HepG2 (cell line): ENCODE measurements around the gene FBF1. TPM values are rescaled to one million over a fixed set of nuclear protein-coding genes. Genes with fewer than 3 reads are reported as not detected.
"Not testable (repeated sequence)": the region's sequence is repeated elsewhere in the genome, so short reads cannot be mapped to it uniquely, and the experiment has no call there.

Experiments used
- ATAC-seq: fragments of 200-7000 bp; cut with Tn5 transposase; 3 replicates; pipeline ENCODE4 v1.9.1; 2020; ENCODE audit warnings: mild to moderate bottlenecking, moderate library complexity
- BruUV-seq: library from RNA; stranded (reverse); fragments of 400-500 nt; replicated peaks from 2 replicates; lab custom pipeline; 2021; lab: Mats Ljungman, UMichigan
- CTCF ChIA-PET: fragments of 300-600 bp; formaldehyde crosslinking; extraction: SDS; loops from one replicate; lab custom pipeline; 2021; ENCODE audit warnings: low total read pairs, inconsistent platforms, low intra/inter-chr PET ratio; lab: Yijun Ruan, JAX
- POLR2A ChIA-PET: fragments of 350-600 bp; sonication (Branson Sonifier 250); formaldehyde crosslinking; loops from one replicate; lab custom pipeline; 2020; ENCODE audit warnings: antibody characterized with exemption, inconsistent platforms; lab: Yijun Ruan, JAX
- DNase-seq: peaks from one replicate; pipeline ENCODE4 v3.0.0-alpha.2; 2015; ENCODE audit warnings: low spot score
- FAIRE-seq: peaks from 3 replicates; lab custom pipeline; 2011; peaks lifted over from hg19 to GRCh38; lab: Jason Lieb, UNC
- H2AFZ ChIP-seq: one replicate; pipeline ENCODE4 v1.6.1; 2011; ENCODE audit warnings: low read length, inconsistent platforms
- H3K27ac ChIP-seq: fragments of 300-600 bp; 3 replicates; pipeline ENCODE4 v1.8.0; 2011; ENCODE audit warnings: mixed run types, mild to moderate bottlenecking, mixed read lengths, low read length, inconsistent platforms; ENCODE audit not compliant: insufficient read depth; ENCODE audit errors: extremely low read length
- H3K27me3 ChIP-seq, 2 experiments: fragments of 200-600 bp in 1 of 2; 2 replicates in 1 of 2; 3 replicates in 1 of 2; pipeline versions ENCODE4 v1.6.0 to v1.8.0; 2011; ENCODE audit warnings: low read length in 2 of 2, mild to moderate bottlenecking in 2 of 2, moderate library complexity in 2 of 2, inconsistent platforms in 1 of 2; ENCODE audit not compliant: insufficient read depth in 2 of 2, control insufficient read depth in 1 of 2
- H3K36me3 ChIP-seq, 2 experiments: fragments of 200-600 bp in 1 of 2; replicated peaks in 1 of 2; 2 replicates in 1 of 2; 3 replicates in 1 of 2; pipeline versions ENCODE4 v1.5.1 to v1.8.0; 2011; ENCODE audit warnings: low read length in 2 of 2, inconsistent platforms in 1 of 2; ENCODE audit not compliant: insufficient read depth in 2 of 2, control insufficient read depth in 1 of 2
- H3K4me1 ChIP-seq: 2 replicates; pipeline ENCODE4 v1.5.1; 2012; ENCODE audit warnings: low read length, inconsistent platforms; ENCODE audit not compliant: insufficient read depth
- H3K4me2 ChIP-seq: 2 replicates; pipeline ENCODE4 v1.6.0; 2011; ENCODE audit warnings: low read depth, low read length, inconsistent platforms
- H3K4me3 ChIP-seq, 3 experiments: fragments of 200-600 bp in 1 of 3; sonication (generic), shearing (Covaris generic) in 1 of 3; replicated peaks in 1 of 3; 2 replicates each; pipeline ENCODE4 v1.5.1; 2011 to 2016; ENCODE audit warnings: low read length in 3 of 3, inconsistent platforms in 2 of 3, low read depth in 2 of 3, mild to moderate bottlenecking in 2 of 3, control low read depth in 1 of 3, mixed read lengths in 1 of 3; ENCODE audit not compliant: insufficient read depth in 1 of 3
- H3K79me2 ChIP-seq: one replicate; pipeline ENCODE4 v1.6.1; 2011; ENCODE audit warnings: low read length, inconsistent platforms; ENCODE audit not compliant: insufficient read depth
- H3K9ac ChIP-seq: 2 replicates; pipeline ENCODE4 v1.6.0; 2011; ENCODE audit warnings: mild to moderate bottlenecking, low read depth, low read length, inconsistent platforms; ENCODE audit not compliant: insufficient read depth
- H3K9me3 ChIP-seq: 2 replicates; pipeline ENCODE4 v1.5.1; 2012; ENCODE audit warnings: mild to moderate bottlenecking, low read length
- H4K20me1 ChIP-seq: 2 replicates; pipeline ENCODE4 v1.6.0; 2011; ENCODE audit warnings: inconsistent platforms, mild to moderate bottlenecking, low read length, moderate library complexity; ENCODE audit not compliant: insufficient read depth
- AGO2 ChIP-seq: fragments of 200-400 bp; formaldehyde crosslinking; optimal IDR thresholded peaks from 2 replicates; pipeline ENCODE3; 2017; ENCODE audit warnings: mild to moderate bottlenecking, low read depth, low read length, moderate library complexity
- AHR ChIP-seq: IDR thresholded peaks from 2 replicates; pipeline ENCODE4 v1.6.1; 2018; ENCODE audit warnings: missing genetic modification reagents, missing compliant biosample characterization
- EZH2 ChIP-seq: conservative IDR thresholded peaks from 2 replicates; pipeline ENCODE4 v1.6.1; 2012; ENCODE audit warnings: mild to moderate bottlenecking, low read depth, low read length, moderate library complexity
- IRX3 ChIP-seq: sonication (generic); formaldehyde crosslinking; IDR thresholded peaks from 2 replicates; pipeline ENCODE4 v1.8.1; 2023; ENCODE audit warnings: mild to moderate bottlenecking, low read depth, missing genetic modification reagents, borderline replicate concordance
- MEIS2 ChIP-seq: sonication (generic); formaldehyde crosslinking; IDR thresholded peaks from 2 replicates; pipeline ENCODE4 v1.9.0; 2021; ENCODE audit warnings: mild to moderate bottlenecking, missing genetic modification reagents
- NONO ChIP-seq, 2 experiments: fragments of 450-650 bp in 1 of 2; sonication (generic) in 1 of 2; formaldehyde crosslinking in 1 of 2; IDR thresholded peaks in 1 of 2; conservative IDR thresholded peaks in 1 of 2; 2 replicates each; pipeline versions ENCODE4 v1.6.1 to v1.8.0; 2017 to 2022; ENCODE audit warnings: mild to moderate bottlenecking in 1 of 2, missing genetic modification reagents in 1 of 2, moderate library complexity in 1 of 2
- PAF1 ChIP-seq: IDR thresholded peaks from 2 replicates; pipeline ENCODE4 v1.6.1; 2016; ENCODE audit warnings: missing genetic modification reagents, missing compliant biosample characterization
- PHB2 ChIP-seq: fragments of 450-650 bp; IDR thresholded peaks from 2 replicates; pipeline ENCODE4 v1.6.1; 2018; ENCODE audit not compliant: partially characterized antibody
- POLR2G ChIP-seq: fragments of 200-400 bp; formaldehyde crosslinking; IDR thresholded peaks from 2 replicates; pipeline ENCODE4 v1.6.1; 2018; ENCODE audit warnings: mild to moderate bottlenecking, low read depth, low read length, moderate library complexity
- ZBTB4 ChIP-seq: sonication (generic); formaldehyde crosslinking; IDR thresholded peaks from 2 replicates; pipeline ENCODE4 v1.4.0; 2020; ENCODE audit warnings: missing genetic modification reagents, mild to moderate bottlenecking, borderline replicate concordance
- ZNF10 ChIP-seq: sonication (generic); formaldehyde crosslinking; IDR thresholded peaks from 2 replicates; pipeline ENCODE4 v1.4.0; 2020; ENCODE audit warnings: mild to moderate bottlenecking, low read depth, missing genetic modification reagents, borderline replicate concordance
- ZNF264 ChIP-seq: sonication (generic); formaldehyde crosslinking; IDR thresholded peaks from 2 replicates; pipeline ENCODE4 v1.4.0; 2020; ENCODE audit warnings: missing genetic modification reagents
- WGBS: methylation state at CpG from one replicate; pipeline ENCODE4 v1.1.6; 2017; ENCODE audit warnings: low lambda C conversion rate; 5-methylcytosine and 5-hydroxymethylcytosine counted together
- in situ Hi-C: cut with HindIII; loops from 2 replicates; pipeline ENCODE4 v1.10.0; 2017; ENCODE audit warnings: low pct_unique_long_range_greater_than_20kb; ENCODE audit not compliant: extremely low pct_ligation_motif_present
- intact Hi-C: fragments of 100-400 bp; cut with micrococcal nuclease; formaldehyde crosslinking; loops from one replicate; pipeline ENCODE4 v1.10.0; 2022; ENCODE audit not compliant: unreplicated experiment
- polyA plus RNA-seq, 8 experiments: library from polyadenylated mRNA; depleted of rRNA in 3 of 8; stranded (reverse) in 7 of 8; unstranded in 1 of 8; fragments of >200 nt; fragmentation: Illumina TruSeq in 4 of 8; extraction: Trizol in 4 of 8; gene quantifications; 2 replicates each; pipeline versions ENCODE4 v1.2.1 to v1.2.3, GENCODE V29; 2011 to 2016; ENCODE audit warnings: low read depth in 4 of 8, missing spikeins in 1 of 8, mixed read lengths in 1 of 8; ENCODE audit not compliant: insufficient read depth in 1 of 8
- total RNA-seq, 5 experiments: library from RNA; depleted of rRNA; stranded (reverse); fragments of >200 nt; fragmentation: Illumina TruSeq; extraction: Trizol; gene quantifications; 2 replicates each; pipeline ENCODE4 v1.2.3, GENCODE V29; 2016; ENCODE audit warnings: low read depth in 1 of 5

The FBF1 gene
- total and polyA plus RNA-seq, 2 of the 13 experiments (the other 11 are each of a cell fraction or from before 2014, with no cell fraction given): 2.4 to 8.1 TPM

GRCh38 chr17:75888484-75888883 lies 52.4 kb downstream of the FBF1 start:
- intact Hi-C loops: no loop called here
- WGBS: 93% methylated on average over 6 of the region's 6 CpGs
- H3K9ac ChIP-seq: no peak overlapping the region
- H3K79me2 ChIP-seq: no peaks in the 10 kb centered on the region
- ChIA-PET CTCF (no interaction called here), POLR2A (interaction anchor here (10.6 to 12.9 kb wide), 2 partner anchors 8 to 17 kb away, joined by 116 to 423 read pairs; partner anchors contain the start of gene TRIM47)
- H3K27ac ChIP-seq: no peak overlapping the region
- ATAC-seq: no peak
- BruUV-seq: no TSS peak
- H3K4me3 ChIP-seq: no peak overlapping the region
- H3K4me2 ChIP-seq: no peak overlapping the region
- H4K20me1 ChIP-seq: no peaks in the 10 kb centered on the region
- no peak for DNase-seq
- no peak overlapping the region for H2AFZ ChIP-seq
- TF ChIP-seq EZH2: no peak
- TF ChIP-seq MEIS2 (CRISPR knock-in tag): no peak
- TF ChIP-seq ZNF10 (CRISPR knock-in tag): no peak
- TF ChIP-seq AHR (CRISPR knock-in tag): peak; percentile 27; the same call in 1 of the 2 replicates
- TF ChIP-seq AGO2: peak; percentile 90
- no peak for TF ChIP-seq NONO (IDR thresholded peaks at IDR 0.05)
- TF ChIP-seq NONO (CRISPR knock-in tag; conservative IDR thresholded peaks at IDR 0.05): 0 out of 2 replicates have a peak, but pooled peaks have one; percentile 31
- no peak for TF ChIP-seq IRX3
- no peak for TF ChIP-seq PHB2
- TF ChIP-seq PAF1 (CRISPR knock-in tag): peak; percentile 63; the same call in 1 of the 2 replicates
- no peak for TF ChIP-seq ZNF264
- peak; percentile 38; the same call in 1 of the 2 replicates for TF ChIP-seq POLR2G
- no peak for TF ChIP-seq ZBTB4
- no peaks in the 10 kb centered on the region for H3K9me3 ChIP-seq
- peaks cover 35% of the 10 kb centered on the region for H3K4me1 ChIP-seq
- FAIRE-seq: no peak
- in situ Hi-C loops: no loop called here
- no peaks in the 10 kb centered on the region for H3K36me3 ChIP-seq
- H3K27me3 ChIP-seq: no peaks in the 10 kb centered on the region

GRCh38 chr17:75885860-75886259 lies 55.0 kb downstream of the FBF1 start:
- in situ Hi-C loops, H3K9me3 ChIP-seq, FAIRE-seq, BruUV-seq, H3K27me3 ChIP-seq, H3K79me2 ChIP-seq, H2AFZ ChIP-seq, H3K9ac ChIP-seq, H3K36me3 ChIP-seq, ATAC-seq, H3K4me3 ChIP-seq, H3K4me2 ChIP-seq, DNase-seq, intact Hi-C loops, H4K20me1 ChIP-seq, H3K27ac ChIP-seq, CTCF ChIA-PET, H3K4me1 ChIP-seq: not testable (repeated sequence)
- POLR2A ChIA-PET: interaction anchor here (0.6 to 12.9 kb wide), 4 partner anchors 6 to 469 kb away, joined by 3 to 423 read pairs (median 214); partner anchors contain the start of genes TRIM47 and TRIM65
- WGBS: 77% methylated on average over 9 of the region's 9 CpGs
